Gastroesophageal sphincter (tissue), 4 donors: Measurements from ENCODE around the gene SYT1. TPM values are rescaled to one million over a fixed set of nuclear protein-coding genes. Genes with fewer than 3 reads are reported as not detected.
"Not testable (repeated sequence)": the region's sequence is repeated elsewhere in the genome, so short reads cannot be mapped to it uniquely, and the experiment has no call there.

ENCODE experiments used
- ATAC-seq: fragments of 150-250 bp; one replicate; pipeline ENCODE4 v1.9.1; 2016; ENCODE audit warnings: mild to moderate bottlenecking, moderate library complexity
- H3K27ac ChIP-seq, 4 donors: fragments of 200-600 bp; sonication (generic) in 3 of 4; 1 replicate in 3 of 4; 2 replicates in 1 of 4; pipeline ENCODE4 v1.5.1; 2016 to 2019
- H3K27me3 ChIP-seq: fragments of 200-600 bp; sonication (generic); one replicate; pipeline ENCODE4 v1.5.1; 2019
- H3K36me3 ChIP-seq, 2 donors: fragments of 200-600 bp; sonication (generic); one replicate each; pipeline ENCODE4 v1.5.1; 2019; ENCODE audit warnings: control low read depth in 1 of 2
- H3K4me1 ChIP-seq, 3 donors: fragments of 200-600 bp; sonication (generic); 1 replicate in 2 of 3; 2 replicates in 1 of 3; pipeline ENCODE4 v1.5.1; 2016 to 2019; ENCODE audit warnings: control low read depth in 2 of 3
- H3K4me3 ChIP-seq, 2 donors: fragments of 200-600 bp; sonication (generic); one replicate each; pipeline ENCODE4 v1.5.1; 2019; ENCODE audit warnings: mild to moderate bottlenecking in 1 of 2, moderate library complexity in 1 of 2
- H3K9me3 ChIP-seq, 3 donors: fragments of 200-600 bp; sonication (generic); one replicate each; pipeline ENCODE4 v1.5.1; 2017 to 2019; ENCODE audit warnings: control low read depth in 2 of 3
- CTCF ChIP-seq, 4 experiments: fragments of 200-600 bp in 2 of 4; fragments of 450-650 bp in 2 of 4; sonication (generic) in 1 of 4; IDR thresholded peaks; one replicate each; pipeline ENCODE4 v1.5.1; 2017 to 2019; ENCODE audit warnings: antibody characterized with exemption in 4 of 4, mild to moderate bottlenecking in 2 of 4, moderate library complexity in 2 of 4
- EP300 ChIP-seq: sonication (generic); formaldehyde crosslinking; IDR thresholded peaks from one replicate; pipeline ENCODE4 v1.6.1; 2017; ENCODE audit warnings: antibody characterized with exemption, mild to moderate bottlenecking
- POLR2A ChIP-seq, 2 donors: fragments of 450-650 bp; IDR thresholded peaks; one replicate each; pipeline ENCODE4 v1.6.1; 2017; ENCODE audit warnings: antibody characterized with exemption in 2 of 2, mild to moderate bottlenecking in 2 of 2, moderate library complexity in 1 of 2
- POLR2AphosphoS5 ChIP-seq: sonication (generic); formaldehyde crosslinking; IDR thresholded peaks from one replicate; pipeline ENCODE4 v1.6.1; 2017; ENCODE audit warnings: antibody characterized with exemption
- WGBS, 2 donors: methylation state at CpG; one replicate each; pipeline ENCODE4 v1.1.5; 2018; ENCODE audit warnings: low coverage in 1 of 2; 5-methylcytosine and 5-hydroxymethylcytosine counted together
- total RNA-seq, 4 donors: library from RNA; depleted of rRNA; stranded (reverse); fragments of >200 nt; gene quantifications; one replicate each; pipeline ENCODE4 v1.1.0, GENCODE V29; 2016

Gene SYT1
- total RNA-seq, 4 donors from 2014 or later = 1.9 to 6.6 (median 3.5) TPM

- Histone ChIP-seq H3K4me3 (no peak overlapping the region), H3K27ac (peak overlapping the region in 1 of 4 donors; percentile 45), H3K36me3 (no peaks in the 10 kb centered on the region), H3K9me3 (no peaks in the 10 kb centered on the region), H3K4me1 (peaks cover 0 to 28% (median 0%) of the 10 kb centered on the region in 3 donors), H3K27me3 (no peaks in the 10 kb centered on the region)
- 66 to 78% methylated on average over 2 to 3 of the region's 3 CpGs for WGBS, 2 donors
- TF ChIP-seq EP300 = no peak
- no peak for TF ChIP-seq POLR2A (IDR thresholded peaks at IDR 0.05)
- TF ChIP-seq POLR2AphosphoS5 = no peak
- ATAC-seq = no peak
Observed at GRCh38 chr12:79422060-79422812, 557.7 kb downstream of the SYT1 start.

DNA sequence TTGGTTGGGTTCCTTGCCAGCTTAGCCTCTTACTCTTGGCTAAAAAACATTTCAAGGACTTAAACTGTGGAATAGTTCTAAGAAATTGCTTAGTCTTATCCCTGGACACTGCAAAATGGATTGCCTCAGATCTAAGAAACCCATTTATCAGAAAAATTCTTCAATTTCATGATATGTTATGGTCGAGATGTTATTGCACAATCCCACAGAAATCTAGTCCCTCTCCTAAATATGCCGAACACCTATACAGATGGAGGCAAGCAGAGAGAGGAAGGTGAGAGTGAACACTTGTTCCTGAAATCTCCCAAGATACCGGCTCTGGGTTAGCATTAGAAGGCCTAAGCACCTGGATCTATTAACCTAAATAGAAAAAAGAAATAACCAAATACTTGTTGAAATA lies 559.0 kb downstream of the SYT1 start:
- Histone ChIP-seq H3K36me3 (no peaks in the 10 kb centered on the region), H3K4me1 (peaks cover 0 to 28% (median 0%) of the 10 kb centered on the region in 3 donors), H3K27ac (no peak overlapping the region), H3K9me3 (no peaks in the 10 kb centered on the region), H3K27me3 (no peaks in the 10 kb centered on the region), H3K4me3 (no peak overlapping the region)
- ATAC-seq = no peak
- TF ChIP-seq CTCF (IDR thresholded peaks at IDR 0.05) (no peak), EP300 (no peak), POLR2A (IDR thresholded peaks at IDR 0.05) (no peak), POLR2AphosphoS5 (no peak)
- 94 to 100% methylated on average over 3 of the region's 3 CpGs for WGBS, 2 donors

- Histone ChIP-seq H3K9me3 (no peaks in the 10 kb centered on the region), H3K27ac (no peak overlapping the region), H3K36me3 (no peaks in the 10 kb centered on the region), H3K27me3 (no peaks in the 10 kb centered on the region), H3K4me1 (peaks cover 0 to 28% (median 0%) of the 10 kb centered on the region in 3 donors), H3K4me3 (no peak overlapping the region)
- no peak for TF ChIP-seq CTCF (IDR thresholded peaks at IDR 0.05)
- TF ChIP-seq EP300 = no peak
- no peak for TF ChIP-seq POLR2AphosphoS5
- no peak for TF ChIP-seq POLR2A (IDR thresholded peaks at IDR 0.05)
- 64 to 80% methylated on average over 2 of the region's 2 CpGs for WGBS, 2 donors
- no peak for ATAC-seq
Observed at GRCh38 chr12:79424109-79424721, 559.6 kb downstream of the SYT1 start.

DNA sequence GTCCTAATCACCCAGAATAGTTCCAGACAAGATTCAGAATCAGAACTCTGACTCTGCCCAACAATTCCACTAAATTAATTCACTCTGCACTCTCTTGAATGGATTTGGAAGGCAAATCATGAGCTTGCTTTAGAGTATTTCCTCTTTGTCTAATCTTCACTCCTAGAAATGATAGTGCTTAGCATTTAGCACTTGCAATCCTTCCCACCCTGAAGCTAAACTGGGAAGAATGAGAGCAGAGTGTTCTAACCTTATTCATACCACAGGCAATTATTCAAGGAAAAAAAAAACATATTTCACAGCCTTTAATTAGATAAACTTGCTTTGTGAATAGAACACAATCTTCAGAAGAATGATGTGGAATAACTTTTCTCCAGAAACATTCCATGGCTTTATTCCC lies 561.5 kb downstream of the SYT1 start:
- no peaks in the 10 kb centered on the region for H3K27me3 ChIP-seq
- H3K27ac ChIP-seq = peak overlapping the region in 3 of 4 donors; percentile 16 to 39 (median 17)
- no peak for ATAC-seq
- TF ChIP-seq POLR2AphosphoS5 = no peak
- no peak for TF ChIP-seq EP300
- TF ChIP-seq POLR2A (IDR thresholded peaks at IDR 0.05) = no peak
- no peak for TF ChIP-seq CTCF (IDR thresholded peaks at IDR 0.05)
- no peaks in the 10 kb centered on the region for H3K9me3 ChIP-seq
- H3K4me3 ChIP-seq = no peak overlapping the region
- no peaks in the 10 kb centered on the region for H3K36me3 ChIP-seq
- peaks cover 0 to 16% (median 0%) of the 10 kb centered on the region in 3 donors for H3K4me1 ChIP-seq

DNA sequence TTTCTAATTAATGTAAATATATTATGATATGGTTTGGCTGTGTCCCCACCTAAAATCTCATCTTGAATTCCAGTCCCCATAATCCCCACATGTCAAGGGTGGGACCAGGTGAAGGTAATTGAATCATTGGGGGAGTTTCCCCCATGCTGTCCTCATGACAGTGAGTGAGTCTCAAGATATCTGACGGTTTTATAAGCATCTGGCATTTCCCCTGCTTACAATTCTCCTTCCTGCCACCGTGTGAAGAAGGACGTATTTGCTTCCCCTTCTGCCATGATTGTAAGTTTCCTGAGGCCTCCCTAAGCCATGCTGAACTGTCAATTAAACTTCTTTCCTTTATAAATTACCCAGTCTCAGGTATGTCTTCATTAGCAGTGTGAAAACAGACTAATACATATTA lies 562.2 kb downstream of the SYT1 start:
- ATAC-seq, H3K9me3 ChIP-seq, H3K27ac ChIP-seq, H3K36me3 ChIP-seq, H3K4me3 ChIP-seq, H3K27me3 ChIP-seq: not testable (repeated sequence)
- H3K4me1 ChIP-seq = peaks cover 0 to 12% (median 0%) of the 10 kb centered on the region in 3 donors
- 34 to 57% methylated on average over 1 to 3 of the region's 3 CpGs for WGBS, 2 donors
